ENCODE results near the gene BBOX1.
"Not testable (repeated sequence)": the region's sequence is repeated elsewhere in the genome, so short reads cannot be mapped to it uniquely, and the experiment has no call there.

The BBOX1 gene

GRCh38 chr11:27085605-27086004 is 45.0 kb downstream of the BBOX1 start:
- DNase-seq: no peak

GRCh38 chr11:27087432-27087831 is 46.8 kb downstream of the BBOX1 start:
- no peak for DNase-seq

GRCh38 chr11:27088353-27088752 is 47.7 kb downstream of the BBOX1 start:
- DNase-seq: no peak

GRCh38 chr11:27089746-27090145 is 49.1 kb downstream of the BBOX1 start:
- DNase-seq: no peak

GRCh38 chr11:27090357-27090948 is 49.8 kb downstream of the BBOX1 start:
- not testable (repeated sequence) for DNase-seq

- no peak for DNase-seq
Measured at GRCh38 chr11:27094120-27094519, 53.5 kb downstream of the BBOX1 start.

- no peak for DNase-seq
Measured at GRCh38 chr11:27095059-27095458, 54.4 kb downstream of the BBOX1 start.

- no peak for DNase-seq
Measured at GRCh38 chr11:27095887-27096286, 55.3 kb downstream of the BBOX1 start.

GRCh38 chr11:27097551-27097950 is 56.9 kb downstream of the BBOX1 start:
- no peak for DNase-seq

- no peak for DNase-seq
Measured at GRCh38 chr11:27100534-27100933, 59.9 kb downstream of the BBOX1 start.

GRCh38 chr11:27107548-27107947 is 66.9 kb downstream of the BBOX1 start:
- DNase-seq: no peak

GRCh38 chr11:27108809-27109208 is 68.2 kb downstream of the BBOX1 start:
- DNase-seq: no peak

- no peak for DNase-seq
Measured at GRCh38 chr11:27111896-27112295, 71.3 kb downstream of the BBOX1 start.

GRCh38 chr11:27112946-27113345 is 72.3 kb downstream of the BBOX1 start:
- no peak for DNase-seq

GRCh38 chr11:27115051-27115650 is 74.5 kb downstream of the BBOX1 start:
- no peak for DNase-seq

- DNase-seq: no peak
Measured at GRCh38 chr11:27116684-27117083, 76.1 kb downstream of the BBOX1 start.

- DNase-seq: no peak
Measured at GRCh38 chr11:27118371-27118770, 77.8 kb downstream of the BBOX1 start.

- DNase-seq: no peak
Measured at GRCh38 chr11:27118949-27119348, 78.3 kb downstream of the BBOX1 start.

GRCh38 chr11:27119396-27119795 is 78.8 kb downstream of the BBOX1 start:
- DNase-seq: no peak

- DNase-seq: no peak
Measured at GRCh38 chr11:27120211-27120610, 79.6 kb downstream of the BBOX1 start.

GRCh38 chr11:27122001-27122400 is 81.4 kb downstream of the BBOX1 start:
- DNase-seq: no peak

- DNase-seq: no peak
Measured at GRCh38 chr11:27124514-27125264, 84.1 kb downstream of the BBOX1 start.

- DNase-seq: no peak
Measured at GRCh38 chr11:27129686-27130085, 89.1 kb downstream of the BBOX1 start.

- DNase-seq: no peak
Measured at GRCh38 chr11:27130806-27131205, 90.2 kb downstream of the BBOX1 start.
